ENCODE data around the gene LDB2. TPM values are rescaled to one million over a fixed set of nuclear protein-coding genes. Genes with fewer than 3 reads are reported as not detected.

Gene LDB2
- total and polyA plus RNA-seq, 2 of the 8 experiments (the other 6 are each of a cell fraction or from before 2014, with no cell fraction given) = 57.0 to 140 TPM

DNA sequence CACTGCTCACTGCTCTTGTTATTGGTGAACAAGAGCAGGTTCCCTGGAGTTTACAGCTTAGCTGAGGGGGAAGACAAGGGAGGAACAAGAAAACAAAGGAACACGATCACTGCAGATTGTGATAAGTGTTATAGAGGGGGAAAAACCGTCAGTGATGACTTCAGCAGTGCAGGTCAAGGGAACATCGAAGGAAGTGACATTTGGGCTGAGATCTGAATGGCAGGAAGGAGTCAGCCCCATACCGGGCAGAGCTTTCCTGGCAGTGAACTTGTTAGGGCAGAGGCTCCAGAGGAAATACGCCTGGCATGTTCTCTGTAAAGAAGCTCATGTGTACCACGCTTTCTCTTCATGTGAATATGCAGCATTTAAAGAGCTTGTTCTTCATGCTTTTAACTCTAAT, 78.1 kb downstream of the LDB2 start (continued):
- TF ChIP-seq HDAC2 (IDR thresholded peaks at IDR 0.05; ENCODE audit: borderline replicate concordance in 1 of 2, low read depth in 2 of 2, low read length in 2 of 2) = no peak
- no peak for TF ChIP-seq SIRT6 (IDR thresholded peaks at IDR 0.05; ENCODE audit: low read length)
- TF ChIP-seq BCL11A (IDR thresholded peaks at IDR 0.05; ENCODE audit: low read depth in 2 of 2, low read length in 2 of 2) = no peak
- TF ChIP-seq RXRA (IDR thresholded peaks at IDR 0.05; ENCODE audit: insufficient read depth, low read depth, low read length) = no peak
- no peak for TF ChIP-seq MAFK (IDR thresholded peaks at IDR 0.05; ENCODE audit: low read depth, low read length)

Data from H1 (cell line).